A549 (cell line): ENCODE measurements around the gene TEP1.

ENCODE experiments used
- CEBPB ChIP-seq, 2 experiments: fragments of >200 bp in 1 of 2; sonication (Bioruptor Twin) in 1 of 2; formaldehyde crosslinking in 1 of 2; IDR thresholded peaks; 2 replicates each; pipeline ENCODE4 v1.6.1; 2012 to 2016
- CHD2 ChIP-seq: fragments of 150-350 bp; IDR thresholded peaks from 2 replicates; pipeline ENCODE4 v1.6.1; 2014; ENCODE audit warnings: low read length; ENCODE audit not compliant: partially characterized antibody
- EP300 ChIP-seq, 2 experiments: fragments of >200 bp; sonication (Bioruptor Twin); formaldehyde crosslinking; IDR thresholded peaks; 2 replicates in 1 of 2; 3 replicates in 1 of 2; pipeline ENCODE4 v1.6.1; 2016 to 2017
- HOXA7 ChIP-seq: fragments of 250-450 bp; sonication (Bioruptor Pico); IDR thresholded peaks from 2 replicates; pipeline ENCODE4 v1.5.0; 2020; ENCODE audit warnings: mild to moderate bottlenecking, moderate library complexity
- KDM1A ChIP-seq: fragments of 200-600 bp; sonication (generic); IDR thresholded peaks from 2 replicates; pipeline ENCODE4 v1.6.1; 2016; ENCODE audit warnings: low read depth, mild to moderate bottlenecking
- POLR2A ChIP-seq: IDR thresholded peaks from 2 replicates; pipeline ENCODE4 v1.6.1; 2012; ENCODE audit warnings: mild to moderate bottlenecking, low read length
- POLR2AphosphoS2 ChIP-seq: conservative IDR thresholded peaks from 2 replicates; pipeline ENCODE4 v1.6.1; 2012; ENCODE audit warnings: low read length, improper control_type of control experiment, inconsistent platforms
- RAD21 ChIP-seq, 2 experiments: fragments of >200 bp in 1 of 2; sonication (Bioruptor Twin) in 1 of 2; formaldehyde crosslinking in 1 of 2; IDR thresholded peaks in 1 of 2; conservative IDR thresholded peaks in 1 of 2; 2 replicates in 1 of 2; 3 replicates in 1 of 2; pipeline ENCODE4 v1.6.1; 2012 to 2018; ENCODE audit warnings: inconsistent platforms in 1 of 2
- RCOR1 ChIP-seq: fragments of 150-350 bp; IDR thresholded peaks from 2 replicates; pipeline ENCODE4 v1.6.1; 2014; ENCODE audit warnings: antibody characterized with exemption, low read length, low read depth
- SREBF2 ChIP-seq: fragments of 450-650 bp; IDR thresholded peaks from 2 replicates; pipeline ENCODE4 v1.6.1; 2014; ENCODE audit warnings: mild to moderate bottlenecking, moderate library complexity
- ZNF302 ChIP-seq: fragments of 250-450 bp; sonication (Bioruptor Pico); IDR thresholded peaks from 2 replicates; pipeline ENCODE4 v1.9.0; 2021; ENCODE audit warnings: inconsistent platforms, mild to moderate bottlenecking, moderate library complexity
- TF ChIP-seq, protein P1 (sequence below): fragments of >200 bp; sonication (Bioruptor Twin); formaldehyde crosslinking; IDR thresholded peaks from 3 replicates; pipeline ENCODE4 v1.5.1; 2016
- TF ChIP-seq, protein P2 (sequence below): fragments of 200-600 bp; sonication (generic); IDR thresholded peaks from 2 replicates; pipeline ENCODE4 v1.6.1; 2016; ENCODE audit warnings: antibody characterized with exemption, mild to moderate bottlenecking, moderate library complexity

DNA sequence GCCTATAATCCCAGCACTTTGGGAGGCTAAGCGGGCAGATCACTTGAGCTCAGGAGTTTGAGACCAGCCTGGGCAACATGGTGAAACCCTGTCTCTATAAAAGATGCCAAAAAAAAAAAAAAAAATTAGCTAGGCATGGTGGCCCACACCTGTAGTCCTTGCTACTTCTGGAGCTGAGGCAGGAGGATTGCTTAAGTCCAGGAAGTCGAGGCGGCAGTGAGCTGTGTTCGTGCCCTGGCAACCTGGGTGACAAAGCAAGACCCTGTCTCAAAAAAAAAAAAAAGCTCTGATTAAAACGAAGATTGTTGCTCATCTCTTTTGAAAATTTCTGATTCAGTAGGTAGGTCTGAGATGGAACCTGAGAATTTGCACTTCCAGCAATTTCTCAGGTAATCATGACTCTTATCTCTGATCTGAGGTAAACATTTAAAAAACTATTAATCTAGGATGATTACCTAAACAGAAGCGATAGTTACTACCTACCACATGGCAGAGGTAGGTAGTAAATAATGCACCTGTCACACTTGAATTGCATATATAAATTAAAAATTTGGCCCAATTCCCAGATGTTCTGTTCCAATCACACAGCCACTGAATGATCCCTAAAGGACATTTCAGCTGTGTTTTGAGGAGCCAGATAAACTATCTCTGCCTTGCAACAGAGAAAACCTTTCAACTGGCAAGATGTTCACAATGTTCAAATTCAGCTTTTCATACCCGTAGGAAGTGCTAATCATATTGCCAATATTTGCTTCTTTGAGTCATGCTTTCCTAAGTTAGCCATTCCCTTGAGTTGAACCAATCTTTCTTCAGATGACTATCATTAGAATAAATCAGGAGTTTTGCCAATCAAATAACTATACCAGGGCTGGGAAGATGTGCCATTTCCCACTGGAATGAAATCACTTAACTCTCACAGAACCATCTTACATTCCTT lies 4.2 kb upstream of the TEP1 start:
- no peak for TF ChIP-seq RAD21 (conservative IDR thresholded peaks at IDR 0.05 in 1 of 2, IDR thresholded peaks at IDR 0.05 in 1 of 2)
- TF ChIP-seq, protein P1, sequence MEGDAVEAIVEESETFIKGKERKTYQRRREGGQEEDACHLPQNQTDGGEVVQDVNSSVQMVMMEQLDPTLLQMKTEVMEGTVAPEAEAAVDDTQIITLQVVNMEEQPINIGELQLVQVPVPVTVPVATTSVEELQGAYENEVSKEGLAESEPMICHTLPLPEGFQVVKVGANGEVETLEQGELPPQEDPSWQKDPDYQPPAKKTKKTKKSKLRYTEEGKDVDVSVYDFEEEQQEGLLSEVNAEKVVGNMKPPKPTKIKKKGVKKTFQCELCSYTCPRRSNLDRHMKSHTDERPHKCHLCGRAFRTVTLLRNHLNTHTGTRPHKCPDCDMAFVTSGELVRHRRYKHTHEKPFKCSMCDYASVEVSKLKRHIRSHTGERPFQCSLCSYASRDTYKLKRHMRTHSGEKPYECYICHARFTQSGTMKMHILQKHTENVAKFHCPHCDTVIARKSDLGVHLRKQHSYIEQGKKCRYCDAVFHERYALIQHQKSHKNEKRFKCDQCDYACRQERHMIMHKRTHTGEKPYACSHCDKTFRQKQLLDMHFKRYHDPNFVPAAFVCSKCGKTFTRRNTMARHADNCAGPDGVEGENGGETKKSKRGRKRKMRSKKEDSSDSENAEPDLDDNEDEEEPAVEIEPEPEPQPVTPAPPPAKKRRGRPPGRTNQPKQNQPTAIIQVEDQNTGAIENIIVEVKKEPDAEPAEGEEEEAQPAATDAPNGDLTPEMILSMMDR: no peak
- TF ChIP-seq HOXA7: no peak
- no peak for TF ChIP-seq SREBF2
- no peak for TF ChIP-seq CHD2
- no peak for TF ChIP-seq KDM1A
- no peak for TF ChIP-seq POLR2AphosphoS2
- TF ChIP-seq POLR2A: no peak
- TF ChIP-seq ZNF302 (CRISPR knock-in tag): no peak
- TF ChIP-seq RCOR1: no peak
- TF ChIP-seq CEBPB (IDR thresholded peaks at IDR 0.05): no peak
- TF ChIP-seq, protein P2, sequence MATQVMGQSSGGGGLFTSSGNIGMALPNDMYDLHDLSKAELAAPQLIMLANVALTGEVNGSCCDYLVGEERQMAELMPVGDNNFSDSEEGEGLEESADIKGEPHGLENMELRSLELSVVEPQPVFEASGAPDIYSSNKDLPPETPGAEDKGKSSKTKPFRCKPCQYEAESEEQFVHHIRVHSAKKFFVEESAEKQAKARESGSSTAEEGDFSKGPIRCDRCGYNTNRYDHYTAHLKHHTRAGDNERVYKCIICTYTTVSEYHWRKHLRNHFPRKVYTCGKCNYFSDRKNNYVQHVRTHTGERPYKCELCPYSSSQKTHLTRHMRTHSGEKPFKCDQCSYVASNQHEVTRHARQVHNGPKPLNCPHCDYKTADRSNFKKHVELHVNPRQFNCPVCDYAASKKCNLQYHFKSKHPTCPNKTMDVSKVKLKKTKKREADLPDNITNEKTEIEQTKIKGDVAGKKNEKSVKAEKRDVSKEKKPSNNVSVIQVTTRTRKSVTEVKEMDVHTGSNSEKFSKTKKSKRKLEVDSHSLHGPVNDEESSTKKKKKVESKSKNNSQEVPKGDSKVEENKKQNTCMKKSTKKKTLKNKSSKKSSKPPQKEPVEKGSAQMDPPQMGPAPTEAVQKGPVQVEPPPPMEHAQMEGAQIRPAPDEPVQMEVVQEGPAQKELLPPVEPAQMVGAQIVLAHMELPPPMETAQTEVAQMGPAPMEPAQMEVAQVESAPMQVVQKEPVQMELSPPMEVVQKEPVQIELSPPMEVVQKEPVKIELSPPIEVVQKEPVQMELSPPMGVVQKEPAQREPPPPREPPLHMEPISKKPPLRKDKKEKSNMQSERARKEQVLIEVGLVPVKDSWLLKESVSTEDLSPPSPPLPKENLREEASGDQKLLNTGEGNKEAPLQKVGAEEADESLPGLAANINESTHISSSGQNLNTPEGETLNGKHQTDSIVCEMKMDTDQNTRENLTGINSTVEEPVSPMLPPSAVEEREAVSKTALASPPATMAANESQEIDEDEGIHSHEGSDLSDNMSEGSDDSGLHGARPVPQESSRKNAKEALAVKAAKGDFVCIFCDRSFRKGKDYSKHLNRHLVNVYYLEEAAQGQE: no peak
- no peak for TF ChIP-seq EP300 (IDR thresholded peaks at IDR 0.05)
